ENCODE results near the gene ZCCHC14.
"Not testable (repeated sequence)": the region's sequence is repeated elsewhere in the genome, so short reads cannot be mapped to it uniquely, and the experiment has no call there.

The ZCCHC14 gene

GRCh38 chr16:87477209-87477981 is 15.4 kb downstream of the ZCCHC14 start:
- not testable (repeated sequence) for H3K9ac ChIP-seq (ENCODE audit: low read length); H2AFZ ChIP-seq (ENCODE audit: low read length); H3F3A ChIP-seq (ENCODE audit: insufficient read depth, low read length); H3K36me3 ChIP-seq (replicated peaks; ENCODE audit: insufficient read depth, low read length); H3K79me2 ChIP-seq (ENCODE audit: low read length); H3K4me1 ChIP-seq (ENCODE audit: low read length); H3K27ac ChIP-seq (ENCODE audit: low read length); H3K9me3 ChIP-seq (replicated peaks; ENCODE audit: insufficient read depth, low read length); H3K4me3 ChIP-seq (ENCODE audit: low read length); H4K20me1 ChIP-seq (ENCODE audit: insufficient read depth, low read length); H3K4me2 ChIP-seq (ENCODE audit: low read depth, low read length); H3K9me2 ChIP-seq (replicated peaks; ENCODE audit: insufficient read depth, low read length); H3K27me3 ChIP-seq (replicated peaks; ENCODE audit: insufficient read depth, low read length); DNase-seq

GRCh38 chr16:87474566-87474996 is 18.2 kb downstream of the ZCCHC14 start:
- no peaks in the 10 kb centered on the region for H3K4me1 ChIP-seq (ENCODE audit: low read length)
- H4K20me1 ChIP-seq (ENCODE audit: insufficient read depth, low read length), result no peaks in the 10 kb centered on the region
- no peaks in the 10 kb centered on the region for H3K27me3 ChIP-seq (replicated peaks; ENCODE audit: insufficient read depth, low read length)
- H3K9ac ChIP-seq (ENCODE audit: low read length), result no peak overlapping the region
- H3K79me2 ChIP-seq (ENCODE audit: low read length), result no peaks in the 10 kb centered on the region
- TF ChIP-seq EZH2 (optimal IDR thresholded peaks at IDR 0.05; ENCODE audit: low read depth, low read length), result no peak
- TF ChIP-seq CTCF (IDR thresholded peaks at IDR 0.05; ENCODE audit: low read length), result no peak
- no peak for TF ChIP-seq EZH2phosphoT487 (IDR thresholded peaks at IDR 0.05; ENCODE audit: low read length)
- H3K27ac ChIP-seq (ENCODE audit: low read length), result no peak overlapping the region
- no peak overlapping the region for H3K4me2 ChIP-seq (ENCODE audit: low read depth, low read length)
- no peak overlapping the region for H3K4me3 ChIP-seq (ENCODE audit: low read length)
- H3K9me3 ChIP-seq (replicated peaks; ENCODE audit: insufficient read depth, low read length), result no peaks in the 10 kb centered on the region
- DNase-seq, result no peak
- H3K9me2 ChIP-seq (replicated peaks; ENCODE audit: insufficient read depth, low read length), result no peaks in the 10 kb centered on the region
- no peaks in the 10 kb centered on the region for H3K36me3 ChIP-seq (replicated peaks; ENCODE audit: insufficient read depth, low read length)
- H3F3A ChIP-seq (ENCODE audit: insufficient read depth, low read length), result no peaks in the 10 kb centered on the region
- H2AFZ ChIP-seq (ENCODE audit: low read length), result no peak overlapping the region

GRCh38 chr16:87474017-87474416 is 18.8 kb downstream of the ZCCHC14 start:
- no peaks in the 10 kb centered on the region for H3K9me3 ChIP-seq (replicated peaks; ENCODE audit: insufficient read depth, low read length)
- H3K9ac ChIP-seq (ENCODE audit: low read length), result no peak overlapping the region
- no peaks in the 10 kb centered on the region for H3K4me1 ChIP-seq (ENCODE audit: low read length)
- no peak overlapping the region for H2AFZ ChIP-seq (ENCODE audit: low read length)
- no peaks in the 10 kb centered on the region for H3K9me2 ChIP-seq (replicated peaks; ENCODE audit: insufficient read depth, low read length)
- no peaks in the 10 kb centered on the region for H3K27me3 ChIP-seq (replicated peaks; ENCODE audit: insufficient read depth, low read length)
- no peaks in the 10 kb centered on the region for H3K79me2 ChIP-seq (ENCODE audit: low read length)
- H3F3A ChIP-seq (ENCODE audit: insufficient read depth, low read length), result no peaks in the 10 kb centered on the region
- no peak overlapping the region for H3K4me2 ChIP-seq (ENCODE audit: low read depth, low read length)
- TF ChIP-seq EZH2phosphoT487 (IDR thresholded peaks at IDR 0.05; ENCODE audit: low read length) (no peak), CTCF (IDR thresholded peaks at IDR 0.05; ENCODE audit: low read length) (no peak), EZH2 (optimal IDR thresholded peaks at IDR 0.05; ENCODE audit: low read depth, low read length) (no peak)
- no peak overlapping the region for H3K27ac ChIP-seq (ENCODE audit: low read length)
- H3K36me3 ChIP-seq (replicated peaks; ENCODE audit: insufficient read depth, low read length), result no peaks in the 10 kb centered on the region
- no peak for DNase-seq
- no peak overlapping the region for H3K4me3 ChIP-seq (ENCODE audit: low read length)
- H4K20me1 ChIP-seq (ENCODE audit: insufficient read depth, low read length), result no peaks in the 10 kb centered on the region

DNA sequence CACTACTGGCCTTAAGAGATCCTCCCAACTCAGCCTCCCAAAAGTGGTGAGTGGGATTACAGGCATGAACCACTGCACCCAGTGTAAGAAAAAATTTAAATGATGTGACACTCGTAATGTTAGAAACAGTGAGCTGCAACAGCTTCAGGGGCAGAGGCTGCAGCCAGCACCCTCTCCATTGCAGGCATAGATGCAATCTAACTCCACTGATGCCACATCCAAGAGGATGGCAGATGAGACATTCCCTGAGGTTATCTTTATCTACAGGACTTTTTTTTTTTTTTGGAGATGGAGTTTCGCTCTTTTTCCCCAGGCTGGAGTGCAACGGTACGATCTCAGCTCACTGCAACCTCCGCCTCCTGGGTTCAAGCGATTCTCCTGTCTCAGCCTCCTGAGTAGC is 19.9 kb downstream of the ZCCHC14 start:
- H4K20me1 ChIP-seq (ENCODE audit: insufficient read depth, low read length), result no peaks in the 10 kb centered on the region
- no peak overlapping the region for H2AFZ ChIP-seq (ENCODE audit: low read length)
- no peak for DNase-seq
- no peaks in the 10 kb centered on the region for H3K27me3 ChIP-seq (replicated peaks; ENCODE audit: insufficient read depth, low read length)
- H3K4me2 ChIP-seq (ENCODE audit: low read depth, low read length), result no peak overlapping the region
- H3K9me3 ChIP-seq (replicated peaks; ENCODE audit: insufficient read depth, low read length), result no peaks in the 10 kb centered on the region
- no peaks in the 10 kb centered on the region for H3K9me2 ChIP-seq (replicated peaks; ENCODE audit: insufficient read depth, low read length)
- no peak overlapping the region for H3K27ac ChIP-seq (ENCODE audit: low read length)
- H3K9ac ChIP-seq (ENCODE audit: low read length), result no peak overlapping the region
- TF ChIP-seq CTCF (IDR thresholded peaks at IDR 0.05; ENCODE audit: low read length) (no peak), EZH2phosphoT487 (IDR thresholded peaks at IDR 0.05; ENCODE audit: low read length) (no peak), EZH2 (optimal IDR thresholded peaks at IDR 0.05; ENCODE audit: low read depth, low read length) (no peak)
- no peaks in the 10 kb centered on the region for H3K79me2 ChIP-seq (ENCODE audit: low read length)
- H3K4me3 ChIP-seq (ENCODE audit: low read length), result no peak overlapping the region
- no peaks in the 10 kb centered on the region for H3F3A ChIP-seq (ENCODE audit: insufficient read depth, low read length)
- H3K4me1 ChIP-seq (ENCODE audit: low read length), result no peaks in the 10 kb centered on the region
- no peaks in the 10 kb centered on the region for H3K36me3 ChIP-seq (replicated peaks; ENCODE audit: insufficient read depth, low read length)
